ENCODE results near the gene CCT8. TPM values are rescaled to one million over a fixed set of nuclear protein-coding genes. Genes with fewer than 3 reads are reported as not detected.
"Not testable (repeated sequence)": the region's sequence is repeated elsewhere in the genome, so short reads cannot be mapped to it uniquely, and the experiment has no call there.

The CCT8 gene
- polyA plus RNA-seq, 1 donor from 2014 or later = 249 TPM

- H3K9me2 ChIP-seq (ENCODE audit: insufficient read depth, low read length) = no peaks in the 10 kb centered on the region
- H3K27ac ChIP-seq (ENCODE audit: low read length) = no peak overlapping the region
- H3K4me3 ChIP-seq (ENCODE audit: low read length) = no peak overlapping the region
- peaks cover 2% of the 10 kb centered on the region for H3K79me2 ChIP-seq (replicated peaks; ENCODE audit: insufficient read depth, low read length)
- no peak overlapping the region for H3K9ac ChIP-seq (ENCODE audit: low read length)
- no peak overlapping the region for H2AFZ ChIP-seq (ENCODE audit: low read depth, low read length)
- H3F3A ChIP-seq (ENCODE audit: insufficient read depth, low read length, poor library complexity, severe bottlenecking) = no peaks in the 10 kb centered on the region
- TF ChIP-seq CTCF (IDR thresholded peaks at IDR 0.05; ENCODE audit: poor library complexity, severe bottlenecking) (no peak), EZH2 (IDR thresholded peaks at IDR 0.05; ENCODE audit: borderline replicate concordance, insufficient read depth, low read length, poor library complexity, severe bottlenecking) (no peak), RAD21 (conservative IDR thresholded peaks at IDR 0.05) (no peak), EP300 (conservative IDR thresholded peaks at IDR 0.05; ENCODE audit: poor library complexity, severe bottlenecking) (no peak), POLR2AphosphoS5 (IDR thresholded peaks at IDR 0.05) (no peak), TAF1 (IDR thresholded peaks at IDR 0.05; ENCODE audit: low read depth) (no peak), MXI1 (conservative IDR thresholded peaks at IDR 0.05; ENCODE audit: poor library complexity, severe bottlenecking) (no peak), REST (IDR thresholded peaks at IDR 0.05; ENCODE audit: borderline replicate concordance) (no peak), SMC3 (conservative IDR thresholded peaks at IDR 0.05; ENCODE audit: poor library complexity) (no peak)
- no peaks in the 10 kb centered on the region for H4K20me1 ChIP-seq (ENCODE audit: insufficient read depth)
- H3K36me3 ChIP-seq (ENCODE audit: insufficient read depth, low read length) = no peaks in the 10 kb centered on the region
- H3K4me2 ChIP-seq (ENCODE audit: low read length) = no peak overlapping the region
- no peaks in the 10 kb centered on the region for H3K9me3 ChIP-seq (ENCODE audit: low read length)
- no peaks in the 10 kb centered on the region for H3K27me3 ChIP-seq (ENCODE audit: insufficient read depth, low read depth, low read length)
Measured at GRCh38 chr21:29077651-29078090, 4.2 kb upstream of the CCT8 start.

GRCh38 chr21:29076731-29077640 lies 3.5 kb upstream of the CCT8 start:
- H3K36me3 ChIP-seq (ENCODE audit: insufficient read depth, low read length); H3K4me3 ChIP-seq (ENCODE audit: low read length); H3K9me2 ChIP-seq (ENCODE audit: insufficient read depth, low read length); H3K79me2 ChIP-seq (replicated peaks; ENCODE audit: insufficient read depth, low read length); H3K4me2 ChIP-seq (ENCODE audit: low read length); H3F3A ChIP-seq (ENCODE audit: insufficient read depth, low read length, poor library complexity, severe bottlenecking); H3K27ac ChIP-seq (ENCODE audit: low read length); H3K27me3 ChIP-seq (ENCODE audit: insufficient read depth, low read depth, low read length); H3K9me3 ChIP-seq (ENCODE audit: low read length); H2AFZ ChIP-seq (ENCODE audit: low read depth, low read length); H4K20me1 ChIP-seq (ENCODE audit: insufficient read depth); H3K9ac ChIP-seq (ENCODE audit: low read length): not testable (repeated sequence)

Measured in neural cell (in vitro differentiated cells).